ENCODE measurements around the gene RIPPLY3. TPM values are rescaled to one million over a fixed set of nuclear protein-coding genes. Genes with fewer than 3 reads are reported as not detected.

The RIPPLY3 gene
- total and polyA plus RNA-seq, 2 of the 13 experiments (the other 11 are each of a cell fraction or from before 2014, with no cell fraction given), result 0.09 to 2.9 TPM

GRCh38 chr21:36980280-36981048 lies 26.0 kb upstream of the RIPPLY3 start:
- ATAC-seq (no peak), FAIRE-seq (no peak), DNase-seq (ENCODE audit: low spot score) (no peak)
- in situ Hi-C loops (cut with HindIII; ENCODE audit: extremely low pct_ligation_motif_present, low pct_unique_long_range_greater_than_20kb) (no loop called here), intact Hi-C loops (cut with micrococcal nuclease; ENCODE audit: unreplicated experiment) (no loop called here)
- no peak overlapping the region for H3K9ac ChIP-seq (ENCODE audit: insufficient read depth, low read depth, low read length)
- H3K27ac ChIP-seq (ENCODE audit: extremely low read length, insufficient read depth, low read length), result no peak overlapping the region
- no peaks in the 10 kb centered on the region for H3K9me3 ChIP-seq (ENCODE audit: low read length)
- no peak for TF ChIP-seq CEBPG (CRISPR knock-in tag; IDR thresholded peaks at IDR 0.05)
- TF ChIP-seq ZBTB33 (CRISPR knock-in tag; IDR thresholded peaks at IDR 0.05), result peak; percentile 34; the same call in 1 of the 2 replicates
- H2AFZ ChIP-seq (ENCODE audit: low read length), result no peak overlapping the region
- H3K27me3 ChIP-seq (ENCODE audit: control insufficient read depth in 1 of 2, insufficient read depth in 2 of 2, low read length in 2 of 2), result no peaks in the 10 kb centered on the region
- no peaks in the 10 kb centered on the region for H4K20me1 ChIP-seq (ENCODE audit: insufficient read depth, low read length)
- H3K4me1 ChIP-seq (ENCODE audit: insufficient read depth, low read length), result peaks cover 22% of the 10 kb centered on the region
- H3K36me3 ChIP-seq (replicated peaks in 1 of 2; ENCODE audit: control insufficient read depth in 1 of 2, insufficient read depth in 2 of 2, low read length in 2 of 2), result no peaks in the 10 kb centered on the region
- ChIA-PET CTCF (ENCODE audit: low intra/inter-chr PET ratio, low total read pairs) (no interaction called here), POLR2A (interaction anchor here (2.1 kb wide), 1 partner anchor 9 kb away, joined by 11 read pairs; no protein-coding TSS in a partner anchor)
- H3K79me2 ChIP-seq (ENCODE audit: insufficient read depth, low read length), result no peaks in the 10 kb centered on the region
- H3K4me2 ChIP-seq (ENCODE audit: low read depth, low read length), result no peak overlapping the region
- 96% methylated on average over 40 of the region's 53 CpGs for WGBS (ENCODE audit: low lambda C conversion rate)
- BruUV-seq (replicated peaks), result no TSS peak
- no peak overlapping the region for H3K4me3 ChIP-seq (replicated peaks in 1 of 3; ENCODE audit: insufficient read depth in 1 of 3, low read depth in 2 of 3, low read length in 3 of 3)

- no peak for TF ChIP-seq LCORL (IDR thresholded peaks at IDR 0.05)
- no peak for TF ChIP-seq LCORL (CRISPR knock-in tag; IDR thresholded peaks at IDR 0.05)
- TF ChIP-seq ZNF788 (CRISPR knock-in tag; IDR thresholded peaks at IDR 0.05; ENCODE audit: borderline replicate concordance), result no peak
- no peak for TF ChIP-seq HMGA1 (CRISPR knock-in tag; conservative IDR thresholded peaks at IDR 0.05)
- POLR2A ChIA-PET, result no interaction called here
- in situ Hi-C loops (cut with HindIII; ENCODE audit: extremely low pct_ligation_motif_present, low pct_unique_long_range_greater_than_20kb) (no loop called here), intact Hi-C loops (cut with micrococcal nuclease; ENCODE audit: unreplicated experiment) (no loop called here)
- no TSS peak for BruUV-seq (replicated peaks)
- Histone ChIP-seq H3K79me2 (ENCODE audit: insufficient read depth, low read length) (no peaks in the 10 kb centered on the region), H3K4me3 (replicated peaks in 1 of 3; ENCODE audit: insufficient read depth in 1 of 3, low read depth in 2 of 3, low read length in 3 of 3) (no peak overlapping the region), H3K9me3 (ENCODE audit: low read length) (no peaks in the 10 kb centered on the region), H3K36me3 (replicated peaks in 1 of 2; ENCODE audit: control insufficient read depth in 1 of 2, insufficient read depth in 2 of 2, low read length in 2 of 2) (no peaks in the 10 kb centered on the region), H3K27me3 (ENCODE audit: control insufficient read depth in 1 of 2, insufficient read depth in 2 of 2, low read length in 2 of 2) (no peaks in the 10 kb centered on the region), H3K4me2 (ENCODE audit: low read depth, low read length) (no peak overlapping the region), H2AFZ (ENCODE audit: low read length) (no peak overlapping the region), H3K9ac (ENCODE audit: insufficient read depth, low read depth, low read length) (no peak overlapping the region), H3K4me1 (ENCODE audit: insufficient read depth, low read length) (peaks cover 24% of the 10 kb centered on the region), H3K27ac (ENCODE audit: extremely low read length, insufficient read depth, low read length) (no peak overlapping the region), H4K20me1 (ENCODE audit: insufficient read depth, low read length) (no peaks in the 10 kb centered on the region)
- ATAC-seq (no peak), DNase-seq (ENCODE audit: low spot score) (no peak), FAIRE-seq (no peak)
- WGBS (ENCODE audit: low lambda C conversion rate), result 100% methylated on average over 2 of the region's 2 CpGs
- CTCF ChIA-PET (ENCODE audit: low intra/inter-chr PET ratio, low total read pairs), result no interaction called here
Observed at GRCh38 chr21:36981049-36981391, 25.5 kb upstream of the RIPPLY3 start.

All from HepG2 (cell line).